Body of pancreas (tissue), 4 donors: ENCODE data around the gene ABR.

Experiments
- POLR2A ChIP-seq, 3 donors: fragments of 450-650 bp; IDR thresholded peaks; one replicate each; pipeline ENCODE4 v1.6.1; 2016; ENCODE audit warnings: antibody characterized with exemption in 3 of 3, mild to moderate bottlenecking in 2 of 3
- TF ChIP-seq, protein P1 (sequence below), 7 experiments: fragments of 450-650 bp in 4 of 7; fragments of 200-600 bp in 3 of 7; sonication (generic) in 3 of 7; IDR thresholded peaks; one replicate each; pipeline ENCODE4 v1.5.1; 2016 to 2019; ENCODE audit warnings: antibody characterized with exemption in 7 of 7

DNA sequence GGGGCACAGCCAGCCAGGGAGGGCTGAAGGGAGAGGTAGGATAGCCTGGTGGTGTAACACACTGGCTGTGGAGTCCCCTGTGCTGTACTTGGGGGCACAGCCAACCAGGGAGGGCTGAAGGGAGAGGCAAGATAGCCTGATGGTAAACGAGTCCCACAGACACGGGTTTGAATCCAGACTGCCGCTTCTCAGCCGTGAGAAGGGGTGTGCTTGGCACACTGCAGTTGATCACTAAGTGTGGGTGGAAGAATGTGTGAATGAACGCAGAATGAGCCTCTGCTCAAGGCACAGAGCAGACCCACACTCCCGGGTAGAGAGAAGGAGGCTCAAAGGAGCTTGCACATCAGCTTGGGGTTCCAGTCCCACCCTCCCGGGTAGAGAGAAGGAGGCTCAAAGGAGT is 111.4 kb downstream of the ABR start:
- no peak for TF ChIP-seq POLR2A (IDR thresholded peaks at IDR 0.05)
- TF ChIP-seq, protein P1, sequence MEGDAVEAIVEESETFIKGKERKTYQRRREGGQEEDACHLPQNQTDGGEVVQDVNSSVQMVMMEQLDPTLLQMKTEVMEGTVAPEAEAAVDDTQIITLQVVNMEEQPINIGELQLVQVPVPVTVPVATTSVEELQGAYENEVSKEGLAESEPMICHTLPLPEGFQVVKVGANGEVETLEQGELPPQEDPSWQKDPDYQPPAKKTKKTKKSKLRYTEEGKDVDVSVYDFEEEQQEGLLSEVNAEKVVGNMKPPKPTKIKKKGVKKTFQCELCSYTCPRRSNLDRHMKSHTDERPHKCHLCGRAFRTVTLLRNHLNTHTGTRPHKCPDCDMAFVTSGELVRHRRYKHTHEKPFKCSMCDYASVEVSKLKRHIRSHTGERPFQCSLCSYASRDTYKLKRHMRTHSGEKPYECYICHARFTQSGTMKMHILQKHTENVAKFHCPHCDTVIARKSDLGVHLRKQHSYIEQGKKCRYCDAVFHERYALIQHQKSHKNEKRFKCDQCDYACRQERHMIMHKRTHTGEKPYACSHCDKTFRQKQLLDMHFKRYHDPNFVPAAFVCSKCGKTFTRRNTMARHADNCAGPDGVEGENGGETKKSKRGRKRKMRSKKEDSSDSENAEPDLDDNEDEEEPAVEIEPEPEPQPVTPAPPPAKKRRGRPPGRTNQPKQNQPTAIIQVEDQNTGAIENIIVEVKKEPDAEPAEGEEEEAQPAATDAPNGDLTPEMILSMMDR (IDR thresholded peaks at IDR 0.05) = no peak
